Dedifferentiated amniotic fluid mesenchymal stem cell (primary cell): ENCODE measurements around the gene PACS2.
"Not testable (repeated sequence)": the region's sequence is repeated elsewhere in the genome, so short reads cannot be mapped to it uniquely, and the experiment has no call there.

Source experiments
- DNase-seq: peaks from one replicate; pipeline ENCODE4 v3.0.0-alpha.2; 2016; ENCODE audit errors: extremely low spot score

The PACS2 gene

DNA sequence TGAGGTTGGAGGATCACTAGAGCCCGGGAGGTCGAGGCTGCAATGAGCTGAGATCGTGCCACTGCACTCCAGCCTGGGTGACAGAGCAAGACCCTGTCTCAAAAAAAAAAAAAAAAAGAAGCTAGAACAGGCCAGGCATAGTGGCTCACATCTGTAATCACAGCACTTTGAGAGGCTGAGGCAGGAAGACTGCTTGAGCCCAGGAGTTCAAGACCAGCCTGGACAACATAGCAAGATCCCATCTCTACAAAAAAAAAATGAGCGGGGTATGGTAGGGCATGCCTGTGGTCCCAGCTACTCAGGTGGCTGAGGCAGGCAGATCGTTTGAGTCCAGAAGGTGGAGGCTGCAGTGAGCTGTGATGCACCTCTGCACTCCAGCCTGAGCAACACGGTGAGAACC lies 25.6 kb upstream of the PACS2 start:
- DNase-seq = not testable (repeated sequence)

DNA sequence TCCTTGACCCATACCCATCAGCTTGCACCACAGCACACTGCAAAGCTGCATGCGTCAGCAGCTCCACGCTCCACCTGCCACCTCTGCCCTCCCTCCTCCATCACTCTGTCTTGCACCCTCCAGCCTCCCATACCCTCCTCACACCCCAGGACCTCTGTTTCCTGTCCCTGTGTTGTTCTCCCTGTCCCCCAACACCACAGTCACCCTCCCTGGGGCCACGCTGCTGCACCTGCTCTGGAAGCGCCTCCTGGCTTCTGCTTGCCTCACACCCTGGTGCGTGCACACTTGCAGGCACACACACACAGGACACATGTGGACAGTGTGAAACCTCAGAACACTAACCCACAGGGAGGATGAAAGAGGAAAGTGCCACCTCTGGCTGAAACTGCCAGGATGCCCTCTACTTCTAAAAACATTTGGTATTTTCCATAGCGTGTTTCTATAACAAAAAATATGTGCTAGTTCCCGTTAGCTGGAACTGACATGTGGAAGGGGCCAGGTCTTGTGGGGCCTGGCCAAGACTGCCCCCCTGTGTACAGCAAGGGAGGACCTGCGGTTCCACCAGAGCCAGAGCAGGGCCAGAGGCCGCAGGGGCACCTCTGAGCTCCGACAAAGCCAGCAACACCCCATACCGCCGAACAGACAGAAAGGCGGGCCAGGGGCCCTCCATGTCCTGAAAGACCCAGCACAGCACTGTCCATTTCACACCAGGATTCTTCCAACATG lies 23.8 kb upstream of the PACS2 start:
- DNase-seq = no peak

DNA sequence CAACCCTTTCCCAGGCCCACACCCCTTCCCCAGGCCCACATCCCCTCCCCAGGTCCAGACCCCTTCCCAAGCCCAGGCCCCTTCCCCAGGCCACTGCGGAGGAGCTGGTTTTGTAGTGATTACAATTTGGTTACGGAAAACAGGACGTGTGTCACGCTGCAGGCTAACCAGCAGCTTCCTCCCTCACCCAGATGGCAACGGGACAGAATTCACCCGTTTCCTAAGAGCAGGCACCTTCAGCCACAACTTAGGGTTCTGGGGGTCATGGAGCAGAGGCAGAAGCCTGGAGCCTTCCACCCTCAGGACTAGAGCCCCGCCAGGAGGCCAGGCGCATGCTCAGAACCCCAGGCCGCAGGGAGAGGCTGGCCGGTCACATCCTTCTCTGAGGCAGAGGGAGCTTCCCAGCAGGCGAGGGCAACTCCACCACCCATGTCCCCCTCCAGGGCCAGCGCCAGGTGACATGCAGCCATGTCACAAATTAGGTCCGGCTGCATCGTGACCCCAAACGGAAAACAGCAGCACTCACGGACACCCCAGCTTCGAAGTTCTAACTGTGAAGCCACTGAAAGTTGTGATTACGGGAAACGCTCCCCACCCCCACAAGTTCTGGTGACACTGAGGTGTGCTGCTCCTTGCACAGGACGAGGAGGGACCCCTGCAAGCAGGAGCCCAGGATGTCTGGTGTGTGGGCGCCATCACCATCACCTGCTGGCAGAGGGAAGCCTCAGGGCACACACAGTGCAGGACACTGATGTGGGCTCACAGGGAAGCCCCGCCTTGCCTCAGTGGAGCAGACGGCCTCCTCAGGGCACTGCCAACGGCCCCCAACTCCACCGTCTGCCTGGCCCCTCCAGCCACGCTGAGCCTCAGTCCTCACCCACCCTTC lies 21.5 kb upstream of the PACS2 start:
- no peak for DNase-seq

DNA sequence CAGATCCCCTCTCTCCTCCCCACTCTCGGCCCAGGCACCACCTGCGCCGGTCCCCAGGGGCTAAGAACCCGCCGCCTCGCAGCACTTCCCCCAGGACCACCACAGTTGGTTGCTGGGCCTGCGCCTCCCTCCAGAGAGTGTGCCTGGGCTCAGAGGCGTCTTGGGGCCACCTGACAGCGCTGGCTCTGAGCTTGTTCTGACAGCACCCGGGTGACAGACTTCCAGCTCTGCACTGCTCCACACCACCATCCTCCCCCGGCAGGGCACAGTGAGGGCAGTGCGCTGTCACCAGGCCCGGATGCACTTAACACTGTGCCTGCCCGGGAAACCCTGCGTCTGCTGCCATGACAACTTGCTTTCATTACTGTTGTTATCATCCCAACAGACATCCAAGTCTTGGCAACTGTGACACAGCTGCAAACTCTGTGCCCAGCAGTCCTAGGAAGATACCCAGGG lies 20.4 kb upstream of the PACS2 start:
- no peak for DNase-seq

DNA sequence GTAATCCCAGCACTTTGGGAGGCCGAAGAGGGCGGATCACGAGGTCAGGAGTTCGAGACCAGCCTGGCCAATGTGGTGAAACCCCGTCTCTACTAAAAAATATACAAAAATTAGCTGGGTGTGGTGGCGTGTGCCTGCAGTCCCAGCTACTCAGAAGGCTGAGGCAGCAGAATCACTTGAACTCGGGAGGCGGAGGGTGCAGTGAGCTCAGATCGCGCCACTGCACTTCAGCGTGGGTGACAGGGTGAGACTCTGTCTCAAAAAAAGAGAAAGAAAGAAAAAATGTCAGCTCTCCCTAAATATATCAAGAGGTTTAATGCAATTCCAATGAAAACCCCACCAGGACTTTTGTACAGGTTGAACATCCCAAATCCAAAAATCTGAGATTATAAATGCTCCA lies 17.2 kb upstream of the PACS2 start:
- peak; percentile 6 for DNase-seq

DNA sequence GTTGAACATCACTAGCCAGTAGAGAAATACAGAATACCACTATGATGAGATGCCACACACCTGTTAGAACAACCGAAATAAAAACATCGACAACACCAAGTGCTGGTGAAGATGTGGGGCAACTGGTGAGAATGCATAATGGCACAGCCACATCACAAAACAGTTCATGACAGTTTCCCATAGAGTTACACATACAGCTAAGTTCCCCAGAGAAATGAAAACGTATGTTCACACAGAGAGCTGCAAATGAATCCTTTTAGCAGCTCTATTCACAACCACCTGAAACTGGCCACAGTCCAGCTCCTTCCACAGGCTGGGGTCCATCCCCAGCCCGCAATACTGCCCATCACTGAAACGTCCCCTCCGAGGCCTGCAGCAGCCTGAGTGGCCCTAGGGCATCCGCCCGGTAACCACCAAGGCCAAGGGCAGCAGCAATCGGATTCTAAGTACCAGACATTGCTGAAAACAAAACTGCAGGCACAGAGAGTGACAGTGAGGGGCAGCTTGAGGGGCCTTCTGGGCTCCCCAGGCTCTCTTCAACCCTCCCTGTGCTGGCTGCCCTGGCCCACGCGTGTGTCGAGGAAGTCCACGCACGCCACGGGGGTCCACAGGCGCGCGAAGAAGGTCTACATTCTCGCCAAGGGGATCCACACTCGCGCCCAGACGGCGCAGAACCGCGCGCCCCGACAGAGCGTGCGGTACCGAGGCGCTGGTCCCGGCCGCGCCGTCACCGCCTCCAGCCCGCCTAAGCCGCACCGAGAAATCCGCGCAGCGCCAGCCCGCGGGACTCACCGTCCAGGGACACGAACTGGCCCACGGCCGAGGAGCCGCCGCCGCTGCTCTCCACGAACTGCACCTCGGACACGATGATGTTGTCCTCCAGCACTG lies 14.7 kb upstream of the PACS2 start:
- peak; percentile 13 for DNase-seq

DNA sequence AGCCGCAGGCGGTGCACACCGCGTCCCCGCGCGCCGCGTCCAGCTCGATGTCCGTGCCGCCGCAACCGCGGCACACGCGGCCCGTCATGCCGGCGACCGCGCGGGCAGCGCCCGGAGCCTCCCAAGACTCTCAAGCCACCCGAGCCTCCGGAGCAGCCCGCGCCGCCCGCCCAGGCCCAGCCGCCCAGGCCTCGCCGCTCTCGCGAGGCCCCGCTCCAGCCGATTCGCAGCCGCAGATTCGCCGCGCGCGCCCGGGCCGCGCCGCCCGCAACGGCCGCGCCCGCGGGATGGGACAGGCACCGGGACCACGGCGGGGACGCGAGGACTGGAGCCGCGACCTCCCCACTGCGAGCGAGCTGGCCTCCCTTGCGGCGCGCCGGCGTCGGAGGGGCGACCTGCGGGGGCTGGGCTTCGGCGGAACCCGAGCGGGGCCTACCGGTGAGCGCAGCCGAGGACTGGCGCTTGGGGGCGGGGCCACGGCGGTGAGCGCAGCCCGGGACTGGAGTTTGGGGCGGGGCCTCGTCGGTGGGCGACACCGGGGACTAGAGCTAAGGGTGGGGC lies 13.9 kb upstream of the PACS2 start, which contains the start of gene BRF1:
TSS of gene BRF1 (minus strand) at position 460 of the 561 bp plus-strand sequence. CDS start at position 88, 372 bp downstream.
- DNase-seq = peak; percentile 76

DNA sequence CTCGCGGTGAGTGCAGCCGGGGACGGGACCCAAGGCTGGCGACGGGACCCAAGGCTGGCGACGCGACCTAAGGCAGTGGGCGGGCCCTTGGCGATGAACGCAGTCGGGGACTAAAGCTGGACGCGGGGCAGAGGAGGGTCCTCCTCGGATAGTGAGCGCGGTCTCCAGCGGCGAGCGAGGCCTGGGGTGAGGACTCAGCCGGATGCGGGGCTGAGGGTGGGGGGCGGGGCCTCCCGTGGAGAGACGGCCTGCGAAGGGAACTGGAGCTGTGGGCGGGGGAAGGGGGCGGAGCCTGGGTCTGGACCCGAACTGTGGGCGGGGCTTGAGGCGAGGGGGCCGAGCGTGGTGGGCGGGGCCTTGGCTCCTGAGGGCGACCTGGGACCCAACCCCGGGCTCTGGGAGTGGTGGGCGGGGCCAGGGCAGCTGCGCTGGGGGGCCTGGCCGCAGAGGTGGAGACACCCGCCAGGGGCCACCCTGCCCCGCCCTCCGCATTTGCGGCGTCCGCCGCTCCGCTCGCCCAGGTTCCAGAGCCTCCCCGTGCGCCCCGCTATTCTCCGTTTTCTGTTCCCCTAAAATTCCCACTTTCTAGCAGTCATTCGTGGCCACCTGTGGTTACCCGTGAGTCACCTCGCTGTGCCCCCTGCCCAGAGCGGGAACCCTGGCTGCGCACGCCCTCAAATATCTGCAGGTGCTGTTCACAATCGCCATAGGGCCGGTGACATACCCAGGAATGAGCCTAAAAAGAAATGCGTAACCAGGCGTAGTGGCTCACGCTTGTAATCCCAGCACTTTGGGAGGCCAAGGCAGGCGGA lies 13.2 kb upstream of the PACS2 start:
- peak; percentile 92 for DNase-seq

DNA sequence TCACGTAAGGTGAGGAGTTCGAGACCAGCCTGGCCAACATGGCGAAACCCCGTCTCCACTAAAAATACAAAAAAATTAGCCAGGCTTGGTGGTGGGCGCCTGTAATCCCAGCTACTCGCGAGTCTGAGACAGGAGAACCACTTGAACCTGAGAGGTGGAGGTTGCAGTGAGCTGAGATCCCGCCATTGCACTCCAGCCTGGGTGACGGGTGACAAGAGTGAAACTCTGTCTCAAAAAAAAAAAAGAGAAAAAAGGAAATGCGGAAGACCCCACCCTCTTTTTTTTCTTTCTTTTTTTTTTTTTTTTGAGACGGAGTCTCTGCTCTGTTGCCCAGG lies 12.7 kb upstream of the PACS2 start:
- DNase-seq = not testable (repeated sequence)

DNA sequence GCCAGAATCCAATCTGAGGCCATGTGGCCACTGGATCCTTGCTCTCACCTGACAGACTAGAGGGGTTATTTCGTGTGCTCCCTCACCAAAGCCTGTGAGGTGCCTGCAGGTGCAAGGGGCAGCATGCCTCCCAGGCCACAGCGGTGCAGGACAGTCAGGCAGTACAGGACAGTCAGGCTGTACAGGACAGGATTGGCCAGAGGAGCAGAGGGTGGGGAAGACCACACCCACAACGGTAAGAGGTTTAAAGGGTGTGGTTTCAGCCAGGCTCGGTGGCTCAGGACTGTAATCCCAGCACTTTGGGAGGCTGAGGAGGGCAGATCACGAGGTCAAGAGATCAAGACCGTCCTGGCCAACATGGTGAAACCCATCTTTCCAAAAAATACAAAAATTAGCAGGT lies 10.6 kb upstream of the PACS2 start:
- no peak for DNase-seq

DNA sequence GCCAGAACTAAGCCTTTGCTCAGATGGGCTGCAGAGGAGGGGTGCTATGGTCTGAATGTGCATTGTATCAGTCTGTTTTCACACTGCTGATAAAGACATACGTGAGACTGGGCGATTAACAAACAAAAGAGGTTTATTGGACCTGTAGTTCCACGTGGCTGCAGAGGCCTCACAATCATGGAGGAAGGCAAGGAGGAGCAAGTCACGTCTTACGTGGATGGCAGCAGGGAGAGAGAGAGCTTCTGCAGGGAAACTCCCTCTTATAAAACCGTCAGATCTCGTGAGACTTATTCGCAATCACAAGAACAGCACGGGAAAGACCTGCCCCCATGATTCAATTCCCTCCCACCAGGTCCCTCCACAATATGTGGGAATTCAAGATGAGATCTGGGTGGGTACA lies 10.0 kb upstream of the PACS2 start:
- DNase-seq = no peak

DNA sequence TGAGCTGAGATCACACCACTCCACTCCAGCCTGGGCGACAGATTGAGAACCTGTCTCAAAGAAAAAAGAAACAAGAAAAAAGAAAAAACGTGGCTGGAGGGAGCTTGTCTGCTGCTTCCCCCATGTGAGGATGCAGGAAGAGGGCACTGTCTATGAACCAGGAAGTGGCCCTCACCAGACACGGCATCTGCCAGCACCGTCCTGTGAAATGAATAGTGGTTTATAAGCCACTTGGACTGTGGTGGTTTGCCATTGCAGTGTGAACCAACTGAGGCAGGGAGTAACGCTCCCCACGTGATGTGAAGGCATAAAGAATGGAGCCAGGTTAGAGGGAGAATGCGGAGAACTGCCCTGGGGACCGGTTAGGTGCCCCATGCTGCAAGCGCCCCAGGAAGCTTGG lies 9.2 kb upstream of the PACS2 start:
- peak; percentile 9 for DNase-seq

DNA sequence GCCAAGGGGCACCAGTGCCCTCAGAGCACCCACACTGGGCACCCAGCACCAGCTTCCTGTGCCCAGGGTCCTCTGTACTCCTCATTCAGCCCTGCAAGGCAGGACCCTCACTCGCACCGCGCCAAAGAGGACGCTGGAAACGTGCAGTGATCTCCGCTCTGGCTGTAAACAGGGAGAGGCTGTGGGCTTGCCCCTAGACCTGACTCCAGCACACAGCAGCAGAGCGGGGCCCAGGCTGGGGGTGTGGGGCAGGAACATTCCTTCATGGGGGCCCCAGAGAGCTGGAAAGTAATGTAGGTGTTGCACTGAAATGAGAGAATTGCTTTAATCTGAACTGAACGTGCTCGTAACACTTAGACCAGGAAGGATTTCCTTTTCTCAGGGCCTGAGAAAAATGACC lies 8.8 kb upstream of the PACS2 start:
- DNase-seq = no peak

DNA sequence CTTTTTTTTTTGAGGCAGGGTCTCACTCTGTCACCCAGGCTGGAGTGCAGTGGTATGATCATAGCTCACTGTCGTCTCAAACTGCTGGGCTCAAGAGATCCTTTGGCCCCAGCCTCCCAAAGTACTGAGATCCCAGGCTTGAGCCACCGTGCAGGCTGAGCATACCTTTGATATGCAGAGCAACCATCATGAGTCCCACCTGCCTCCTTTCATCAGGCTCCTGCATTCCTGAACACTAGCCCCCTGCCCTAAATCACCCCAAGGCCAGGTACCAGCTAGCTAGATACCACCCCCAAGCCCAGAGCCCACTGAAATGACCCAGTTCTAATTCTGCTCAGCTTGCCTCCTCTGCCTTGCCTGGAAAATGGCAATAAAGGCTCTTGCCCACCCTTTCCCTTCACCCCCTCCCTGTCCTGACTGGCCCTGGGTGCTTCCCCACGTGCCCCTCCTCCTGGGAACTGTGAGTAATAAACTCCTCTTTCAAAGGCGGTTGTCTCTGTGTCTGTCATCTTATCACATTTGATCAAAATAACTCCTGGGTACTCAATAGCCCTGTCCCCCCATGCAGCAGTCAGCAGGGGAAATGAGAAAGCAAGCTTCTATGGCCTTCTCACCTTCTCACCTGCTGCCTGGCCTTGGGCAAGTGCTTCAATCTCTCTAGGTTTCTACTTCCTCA lies 7.4 kb upstream of the PACS2 start:
- DNase-seq = no peak

DNA sequence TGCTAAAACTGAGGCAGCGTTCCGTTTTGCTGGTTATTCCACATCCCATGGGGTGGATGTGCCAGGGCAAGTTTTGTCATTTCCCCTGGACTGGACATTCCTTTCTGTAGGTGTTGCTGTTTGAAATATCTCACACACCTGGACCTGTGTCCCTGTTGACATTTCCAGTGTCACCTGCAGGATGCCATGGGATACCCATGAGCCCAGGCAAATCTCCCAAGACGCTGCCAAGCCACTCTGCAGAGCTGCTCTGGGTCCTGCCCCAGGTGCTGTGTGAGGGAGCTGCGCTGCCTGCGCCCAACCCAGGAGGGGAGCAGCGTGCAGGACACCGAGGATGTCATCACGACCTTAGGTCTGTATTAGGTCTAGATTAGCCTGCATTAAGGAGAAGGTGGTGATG lies 5.2 kb upstream of the PACS2 start:
- DNase-seq = no peak

DNA sequence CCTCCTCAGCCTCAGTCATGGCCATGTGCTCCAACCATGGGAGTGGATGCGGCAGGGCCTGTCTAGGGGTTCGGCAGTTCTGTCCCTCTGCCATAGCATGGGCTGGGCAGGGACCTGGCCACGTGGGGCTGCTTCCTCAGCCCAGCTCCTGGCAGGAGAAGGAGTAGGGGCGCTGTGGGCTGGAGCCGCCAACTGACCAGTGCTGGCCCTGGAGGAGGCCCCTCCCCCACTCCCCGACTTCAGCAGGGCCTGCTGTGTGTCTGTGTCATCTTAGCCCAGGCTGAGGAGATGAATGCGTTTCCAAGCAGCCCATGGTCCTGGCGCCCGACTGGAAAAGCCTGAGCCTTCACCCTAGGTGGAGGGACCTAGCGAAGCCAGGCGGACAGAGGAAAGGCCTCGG lies 2.7 kb upstream of the PACS2 start:
- DNase-seq = no peak

DNA sequence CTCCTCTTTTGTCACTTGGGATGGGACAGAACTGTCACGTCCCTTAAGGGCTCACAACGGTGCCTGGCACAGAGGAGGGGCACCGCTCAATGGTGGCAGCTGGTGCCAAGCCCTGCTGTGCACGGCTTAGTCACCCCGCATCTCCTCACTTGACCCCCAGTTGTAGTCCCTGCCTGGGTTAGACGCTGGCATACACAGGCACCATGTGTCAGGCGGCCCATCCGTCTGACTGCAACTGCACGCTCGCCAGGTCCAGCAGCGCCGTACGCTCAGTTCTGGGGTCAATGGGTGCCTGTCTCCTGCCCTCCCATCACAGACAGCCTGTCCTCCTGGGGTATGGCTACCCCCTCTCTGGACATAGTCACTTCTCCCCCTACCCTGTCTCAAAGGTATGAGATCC lies 1.6 kb upstream of the PACS2 start:
- no peak for DNase-seq

DNA sequence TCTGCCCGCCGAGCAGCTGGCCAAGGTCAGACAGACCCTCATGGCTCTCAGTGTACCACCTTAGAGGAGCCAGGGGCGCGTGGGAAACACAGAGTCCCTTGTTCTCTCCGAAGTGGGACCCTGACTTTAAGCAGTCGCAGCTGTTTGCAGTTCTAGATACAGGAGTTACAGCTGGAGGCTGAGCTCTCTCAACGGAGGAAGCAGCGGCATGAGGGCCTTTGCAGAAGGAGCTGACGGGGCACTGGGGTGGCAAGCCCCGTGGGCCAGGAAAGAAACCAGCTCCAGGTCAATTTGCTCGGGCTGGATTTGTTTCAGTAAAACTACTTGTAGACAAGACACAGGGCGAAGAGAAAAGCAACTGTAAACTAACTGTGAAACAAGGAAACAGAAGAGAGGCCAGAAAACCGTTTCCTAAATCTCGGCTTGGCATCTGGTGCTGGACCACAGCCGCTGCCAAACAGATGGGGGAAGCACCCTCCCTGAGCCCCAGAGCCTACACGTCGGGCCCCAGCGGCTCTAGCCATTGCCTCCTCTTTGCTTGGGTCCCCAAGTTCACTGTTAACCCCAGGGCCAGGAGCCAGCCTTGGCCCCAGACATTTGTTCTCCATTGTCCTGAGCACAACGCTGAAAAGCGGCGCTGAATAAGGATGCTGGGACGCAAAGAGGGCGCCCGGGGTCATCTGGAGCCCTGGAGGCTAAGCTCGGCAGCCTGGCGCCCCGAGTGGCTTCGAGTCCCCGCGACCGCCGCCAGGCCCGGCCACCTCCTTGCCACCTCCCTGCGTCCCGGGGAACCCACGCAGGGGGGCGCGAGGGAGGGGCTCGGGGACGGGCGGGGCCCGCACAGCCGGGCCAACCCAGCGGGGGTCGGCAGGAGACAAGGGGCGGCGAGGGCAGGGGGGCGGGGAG lies 914 bp upstream of the PACS2 start:
- no peak for DNase-seq

DNA sequence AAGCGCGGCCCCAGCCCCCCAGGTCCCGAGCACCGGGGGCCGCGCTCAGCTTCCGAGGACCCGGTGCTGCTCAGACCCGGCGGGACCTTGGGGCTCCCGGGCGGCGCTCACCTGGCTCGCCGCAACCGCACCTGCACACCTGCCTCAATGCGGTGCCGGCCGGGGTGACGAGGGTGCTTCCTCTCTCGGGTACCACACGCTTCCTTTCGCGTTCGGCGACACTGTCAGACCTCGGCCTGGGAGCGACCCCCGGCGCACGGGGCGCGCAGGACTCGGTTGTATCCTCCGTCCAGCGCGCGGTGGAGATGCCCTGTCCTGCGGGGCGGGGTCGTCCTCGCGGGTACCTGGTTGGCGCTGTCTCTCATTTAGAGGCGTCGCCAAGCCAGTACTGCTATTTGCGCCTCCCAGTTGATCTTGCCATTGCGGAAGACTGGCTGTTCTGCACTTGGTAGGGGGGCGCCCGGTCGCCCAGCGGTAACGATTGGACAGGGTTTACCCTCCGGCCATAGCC lies 718 bp downstream of the PACS2 start:
- DNase-seq = no peak
